ENCODE measurements around the gene VENTX.

The VENTX gene

GRCh38 chr10:133201948-133202725 is 35.5 kb upstream of the VENTX start:
- DNase-seq, result no peak

GRCh38 chr10:133202778-133203651 is 34.6 kb upstream of the VENTX start:
- no peak for DNase-seq

- DNase-seq, result no peak
Observed at GRCh38 chr10:133203652-133204195, 33.9 kb upstream of the VENTX start.

DNA sequence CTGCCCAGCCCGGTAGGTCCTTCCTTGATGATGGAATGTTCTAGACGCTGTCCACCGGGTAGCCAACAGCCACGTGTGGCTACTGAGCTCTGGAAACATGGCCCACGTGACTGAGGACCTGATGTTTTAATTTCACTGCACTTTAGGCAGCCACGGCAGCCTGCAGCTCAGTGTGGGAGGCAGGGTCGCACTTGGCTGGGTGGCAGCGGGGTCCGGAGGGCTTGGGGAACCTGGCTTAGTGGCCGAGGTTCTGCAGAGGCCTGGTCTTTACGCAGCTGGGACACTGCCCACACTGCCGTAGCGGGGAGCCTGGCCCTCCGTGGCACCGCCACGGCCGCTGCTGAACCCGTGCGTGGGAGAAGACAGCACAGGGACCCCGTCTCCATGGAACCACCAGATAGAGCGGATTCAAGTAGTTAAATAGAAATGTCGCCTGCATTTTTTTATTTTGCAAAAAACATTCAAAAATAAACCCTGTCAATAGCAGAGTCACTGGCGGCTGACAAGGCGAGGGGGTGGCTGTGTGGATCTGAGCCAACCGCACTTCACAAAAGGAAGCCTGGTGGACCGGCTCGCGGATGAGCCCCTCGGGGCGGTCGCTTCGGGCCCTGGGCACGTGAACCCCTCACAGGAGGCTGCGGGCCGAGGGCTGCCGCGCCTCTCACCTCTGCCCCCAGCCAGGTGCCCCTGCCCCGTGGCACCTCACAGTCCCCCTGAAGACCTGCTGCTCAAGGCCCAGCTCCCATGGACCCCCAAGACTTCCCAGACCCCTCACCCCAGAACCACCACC is 33.2 kb upstream of the VENTX start:
- DNase-seq, result peak in 1 of 56 donors; percentile 27

DNA sequence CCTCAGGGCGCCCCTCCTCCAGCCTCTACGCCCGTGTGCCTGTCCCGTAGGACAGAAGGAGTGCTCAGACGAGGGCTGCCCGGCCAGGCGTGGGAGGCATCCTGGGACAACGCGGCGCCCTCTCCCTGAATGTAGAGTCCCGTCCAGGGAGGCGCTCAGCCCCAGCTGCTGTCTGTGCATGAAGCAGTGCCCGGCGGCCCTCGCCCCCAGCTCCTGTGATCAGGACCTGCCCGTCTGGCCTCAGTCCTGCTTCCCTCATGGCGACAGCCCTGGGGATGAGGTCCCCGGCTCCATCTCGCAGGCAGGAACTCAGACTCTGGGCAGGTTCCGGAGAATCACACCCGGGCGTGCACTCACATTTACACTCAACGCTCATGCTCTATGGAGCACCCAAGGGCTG is 32.5 kb upstream of the VENTX start:
- no peak for DNase-seq

- no peak for DNase-seq
Observed at GRCh38 chr10:133206356-133207040, 31.2 kb upstream of the VENTX start.

DNA sequence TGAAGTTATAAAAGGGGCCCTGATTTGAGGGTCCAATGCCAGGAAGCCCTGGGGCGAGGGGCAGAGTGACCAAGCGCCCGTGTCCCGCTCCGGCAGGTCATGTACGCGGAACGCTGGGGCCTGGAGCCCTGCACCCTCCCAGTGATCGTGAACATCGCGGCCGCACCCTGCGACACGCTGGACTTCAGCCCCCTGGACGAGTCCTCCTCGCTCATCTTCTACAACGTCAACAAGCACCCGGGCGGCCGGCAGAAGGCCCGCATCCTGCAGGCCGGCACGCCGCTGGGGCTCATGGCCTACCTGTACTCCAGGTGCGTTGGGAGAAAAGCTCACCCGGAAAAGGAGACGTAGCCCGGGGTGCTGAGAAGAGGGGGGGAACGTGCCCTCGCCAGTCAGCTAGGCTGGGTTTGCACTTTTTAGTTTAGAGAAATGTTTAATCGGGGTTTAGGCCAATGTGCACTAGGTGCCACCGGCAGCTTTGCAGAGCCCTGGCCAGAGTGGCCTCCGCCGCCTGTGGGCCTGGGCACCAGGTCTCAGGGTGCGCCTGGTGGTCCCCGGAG is 30.5 kb upstream of the VENTX start:
- DNase-seq, result no peak

- DNase-seq, result no peak
Observed at GRCh38 chr10:133207627-133208026, 30.0 kb upstream of the VENTX start.

DNA sequence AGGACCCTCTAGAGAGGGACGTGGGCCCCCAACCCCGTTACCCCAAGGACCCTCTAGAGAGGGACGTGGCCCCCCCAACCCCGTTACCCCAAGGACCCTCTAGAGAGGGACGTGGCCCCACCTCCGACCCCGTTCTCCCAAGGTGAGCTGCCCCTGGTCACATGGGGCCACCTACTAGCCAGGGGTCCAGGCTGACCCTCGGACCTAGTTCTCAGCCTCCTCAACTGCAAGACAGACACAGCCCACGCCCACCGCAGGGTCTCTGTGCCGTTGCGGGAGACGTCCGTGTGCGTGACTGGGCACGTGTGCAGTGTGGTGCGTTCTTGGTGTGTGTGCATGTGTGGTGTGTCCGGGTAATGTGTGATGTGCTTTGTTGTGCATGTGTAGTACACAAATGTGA is 29.2 kb upstream of the VENTX start:
- no peak for DNase-seq

DNA sequence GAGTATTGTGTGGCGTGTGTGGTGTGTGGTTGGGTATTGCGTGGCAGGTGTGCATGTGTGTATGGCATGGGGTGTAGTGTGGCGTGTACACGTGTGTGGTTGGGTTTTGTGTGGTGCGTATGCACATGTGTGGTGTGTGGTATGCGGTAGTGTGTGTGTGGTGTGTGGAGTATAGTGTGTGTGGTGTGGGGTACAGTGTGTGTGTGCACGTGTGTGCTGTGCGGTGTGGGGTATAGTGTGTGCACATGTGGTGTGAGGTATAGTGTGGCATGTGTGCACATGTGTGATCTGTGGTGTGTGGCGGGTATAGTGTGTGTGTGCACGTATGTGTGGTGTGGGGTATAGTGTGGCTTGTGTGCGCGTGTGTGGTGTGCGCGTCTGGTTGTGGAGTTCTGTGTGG is 28.5 kb upstream of the VENTX start:
- DNase-seq, result no peak

GRCh38 chr10:133209641-133210040 is 28.0 kb upstream of the VENTX start:
- no peak for DNase-seq

DNA sequence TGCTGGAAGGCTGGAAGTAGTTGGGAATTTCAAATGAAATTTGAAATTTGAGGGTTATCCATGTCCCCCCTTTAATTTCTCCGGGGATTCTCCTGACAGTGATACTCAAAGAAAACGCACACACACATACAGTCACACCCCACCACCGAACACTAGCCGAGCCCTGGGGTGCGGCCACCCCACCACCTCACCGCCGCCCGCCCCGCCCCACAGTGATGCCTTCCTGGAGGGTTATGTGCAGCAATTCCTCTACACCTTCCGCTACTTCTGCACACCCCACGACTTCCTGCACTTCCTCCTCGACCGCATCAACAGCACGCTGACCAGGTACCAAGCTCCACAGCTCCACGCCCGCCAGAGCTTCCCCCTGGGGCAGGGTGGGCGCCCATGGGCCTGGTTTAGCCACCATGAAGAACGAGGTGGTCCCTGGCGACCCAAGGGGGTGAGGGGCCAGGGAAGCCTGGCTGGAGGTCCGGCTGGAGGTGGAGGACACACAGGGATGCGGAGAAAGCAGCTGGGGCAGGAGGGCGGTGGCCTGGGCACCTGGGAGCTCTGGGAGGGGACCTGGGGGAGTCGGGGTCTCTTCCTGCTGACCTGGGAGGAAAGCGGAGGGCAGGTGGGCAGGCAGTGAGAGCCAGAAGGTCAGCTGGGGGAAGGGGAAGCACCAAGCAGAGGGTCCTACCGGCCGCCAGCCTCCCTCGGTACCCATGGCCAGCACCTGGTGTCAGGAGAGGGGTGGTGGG is 27.1 kb upstream of the VENTX start:
- no peak for DNase-seq

GRCh38 chr10:133211141-133211830 is 26.4 kb upstream of the VENTX start:
- DNase-seq, result no peak

- no peak for DNase-seq
Observed at GRCh38 chr10:133211959-133212852, 25.4 kb upstream of the VENTX start.

DNA sequence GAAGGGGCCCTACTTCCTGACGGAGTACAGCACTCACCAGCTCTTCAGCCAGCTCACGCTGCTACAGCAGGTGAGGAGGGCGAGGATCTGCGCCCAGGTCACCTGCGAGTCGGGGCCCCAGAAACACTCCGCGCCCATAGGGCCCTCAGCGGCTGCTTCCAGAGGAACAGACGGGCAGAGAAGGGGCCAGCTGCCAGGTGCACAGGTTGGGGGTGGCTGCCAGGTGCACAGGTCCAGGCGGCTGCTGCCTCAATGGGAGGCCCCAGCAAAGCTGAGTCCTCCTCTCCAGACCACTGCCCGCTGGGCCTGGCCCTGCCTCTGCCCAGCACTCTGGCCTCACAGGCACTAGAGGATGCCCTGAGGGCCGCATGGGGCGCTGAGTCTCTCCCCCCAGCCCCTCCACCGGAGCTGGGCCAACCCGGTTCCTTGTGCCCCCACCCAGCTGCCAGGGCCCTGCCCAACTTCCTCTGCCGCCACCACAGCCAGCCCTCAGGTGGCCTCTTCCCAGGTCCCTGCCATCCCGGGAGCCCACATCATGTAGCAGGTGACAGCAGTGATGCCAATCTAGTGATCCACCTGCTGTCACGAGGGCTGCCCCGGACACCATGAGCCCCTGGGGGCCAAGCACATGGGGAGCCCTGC is 24.7 kb upstream of the VENTX start:
- no peak for DNase-seq

DNA sequence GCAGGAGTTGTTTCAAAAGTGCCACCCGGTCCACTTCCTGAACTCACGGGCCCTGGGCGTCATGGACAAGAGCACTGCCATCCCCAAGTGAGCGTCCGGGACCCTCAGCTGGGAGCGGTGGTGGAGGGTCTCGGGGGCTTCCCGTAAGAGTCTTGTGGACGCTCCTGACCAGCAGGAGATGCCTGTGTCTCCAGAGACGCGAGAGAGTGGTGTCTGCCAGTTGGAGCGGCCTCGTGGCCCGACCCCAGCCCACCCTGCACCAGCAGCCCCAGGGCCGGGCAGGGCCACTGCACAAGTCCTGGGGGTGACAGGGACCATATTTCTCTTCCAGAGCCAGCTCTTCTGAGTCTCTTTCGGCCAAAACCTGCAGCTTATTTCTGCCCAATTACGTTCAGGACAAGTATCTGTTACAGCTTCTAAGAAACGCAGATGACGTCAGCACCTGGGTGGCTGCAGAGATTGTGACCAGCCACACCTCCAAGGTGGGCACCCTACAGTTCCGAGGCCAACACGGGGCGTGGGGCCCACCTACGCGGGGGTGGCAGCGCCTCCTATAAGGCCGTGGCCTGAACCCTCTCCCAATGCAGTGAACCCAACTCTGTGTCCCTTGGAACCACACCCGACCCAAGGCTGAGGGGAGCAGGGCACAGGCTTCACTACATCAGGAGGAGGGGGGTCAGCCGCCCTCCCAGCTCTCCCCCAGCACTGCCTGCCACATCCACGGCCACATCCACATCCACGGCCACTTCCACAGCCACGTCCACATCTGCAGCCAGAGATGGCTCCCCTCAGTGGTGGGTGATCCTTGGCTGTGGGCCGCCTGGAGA is 23.8 kb upstream of the VENTX start:
- no peak for DNase-seq
